ENCODE measurements around the gene AKTIP.
"Not testable (repeated sequence)": the region's sequence is repeated elsewhere in the genome, so short reads cannot be mapped to it uniquely, and the experiment has no call there.

AKTIP gene

GRCh38 chr16:53515811-53516210 is 12.8 kb upstream of the AKTIP start:
- no peak for DNase-seq (ENCODE audit: low read depth in 2 of 2)

DNA sequence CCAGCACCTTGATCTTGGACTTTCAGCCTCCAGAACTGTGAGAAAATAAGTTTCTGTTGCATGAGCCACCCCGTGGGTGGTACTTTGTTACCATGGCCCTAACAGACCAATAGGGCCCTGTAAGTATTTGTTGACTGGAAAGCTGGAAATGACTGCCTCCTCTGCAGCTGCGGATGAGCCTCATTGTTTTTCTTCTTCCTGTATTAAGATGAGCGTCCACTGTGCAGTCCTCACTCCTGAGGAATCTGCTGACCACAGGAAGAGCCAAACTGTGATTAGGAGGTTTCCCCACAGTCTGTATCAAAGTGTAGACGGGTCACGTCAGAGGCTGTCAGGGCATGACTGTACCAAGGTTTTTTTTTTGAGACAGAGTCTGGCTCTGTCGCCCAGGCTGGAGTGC is 12.2 kb upstream of the AKTIP start:
- DNase-seq (ENCODE audit: low read depth in 2 of 2): no peak

DNA sequence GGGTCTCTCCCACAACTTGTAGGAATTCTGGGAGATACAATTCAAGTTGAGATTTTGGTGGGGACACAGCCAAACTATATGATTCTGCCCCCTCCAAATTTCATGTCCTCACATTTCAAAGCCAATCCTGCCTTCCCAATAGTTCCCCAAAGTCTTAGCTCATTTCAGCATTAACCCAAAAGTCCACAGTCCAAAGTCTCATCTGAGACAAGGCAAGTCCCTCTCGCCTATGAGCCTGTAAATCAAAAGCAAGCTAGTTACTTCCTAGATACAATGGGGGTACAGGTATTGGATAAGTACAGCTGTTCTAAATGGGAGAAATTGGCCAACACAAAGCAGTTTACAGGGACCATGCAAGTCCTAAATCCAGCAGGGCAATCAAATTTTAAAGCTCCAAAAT is 9.8 kb upstream of the AKTIP start:
- not testable (repeated sequence) for DNase-seq (ENCODE audit: low read depth in 2 of 2)

GRCh38 chr16:53511403-53512280 is 8.6 kb upstream of the AKTIP start:
- no peak for DNase-seq (ENCODE audit: low read depth in 2 of 2)

GRCh38 chr16:53511084-53511402 is 8.0 kb upstream of the AKTIP start:
- DNase-seq (ENCODE audit: low read depth in 2 of 2): no peak

- DNase-seq (ENCODE audit: low read depth in 2 of 2): no peak
Measured at GRCh38 chr16:53510704-53511070, 7.7 kb upstream of the AKTIP start.

- peak in 1 of 2 donors; percentile 23 for DNase-seq (ENCODE audit: low read depth in 2 of 2)
Measured at GRCh38 chr16:53509906-53510703, 7.1 kb upstream of the AKTIP start.

- no peak for DNase-seq (ENCODE audit: low read depth in 2 of 2)
Measured at GRCh38 chr16:53507464-53508179, 4.6 kb upstream of the AKTIP start.

DNA sequence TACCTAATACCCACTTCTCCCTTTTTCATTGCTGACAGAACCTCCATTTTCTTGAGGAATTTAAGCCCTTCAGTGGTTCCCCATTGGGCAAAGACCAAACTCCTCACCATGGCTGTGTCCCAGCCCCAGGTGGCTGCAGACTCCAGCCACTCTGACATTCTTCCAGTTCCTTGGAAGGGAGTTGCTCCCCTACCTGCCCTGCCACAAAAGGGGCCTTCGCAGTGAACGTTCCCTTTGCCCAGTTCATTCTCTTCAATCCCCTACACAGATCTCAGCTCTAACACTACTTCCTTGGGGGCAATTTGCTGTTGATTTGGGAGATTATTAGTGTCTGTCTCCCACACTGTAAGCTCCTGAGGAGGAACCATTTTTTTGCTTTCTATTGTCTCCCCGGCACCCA is 3.2 kb upstream of the AKTIP start:
- no peak for DNase-seq (ENCODE audit: low read depth in 2 of 2)

- DNase-seq (ENCODE audit: low read depth in 2 of 2): no peak
Measured at GRCh38 chr16:53504665-53505064, 1.7 kb upstream of the AKTIP start.

GRCh38 chr16:53503991-53504663 is 1.1 kb upstream of the AKTIP start:
- no peak for DNase-seq (ENCODE audit: low read depth in 2 of 2)

- peak; percentile 98 to 99 for DNase-seq (ENCODE audit: low read depth in 2 of 2)
Measured at GRCh38 chr16:53503270-53503923, 388 bp upstream of the AKTIP start.

GRCh38 chr16:53501216-53501859 is 1.7 kb downstream of the AKTIP start:
- no peak for DNase-seq (ENCODE audit: low read depth in 2 of 2)

DNA sequence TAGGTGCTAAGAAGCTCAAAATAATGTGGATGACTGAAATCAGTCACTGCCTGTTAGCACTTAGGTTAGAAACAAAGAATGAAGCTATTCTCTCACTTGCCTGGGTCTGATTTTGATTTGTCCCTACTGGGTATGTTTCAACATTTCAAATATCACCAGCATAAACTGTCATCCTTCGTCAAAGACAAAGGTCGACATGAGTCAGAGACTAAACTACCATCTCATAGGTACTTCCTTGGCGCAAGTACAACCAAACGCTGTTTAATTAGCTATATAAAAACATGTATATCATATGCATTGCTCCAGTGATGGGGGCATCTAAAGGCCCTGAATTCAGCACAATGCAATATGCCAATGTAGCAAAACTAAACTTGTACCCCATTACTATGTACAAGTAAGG is 4.0 kb downstream of the AKTIP start:
- no peak for DNase-seq (ENCODE audit: low read depth in 2 of 2)

DNA sequence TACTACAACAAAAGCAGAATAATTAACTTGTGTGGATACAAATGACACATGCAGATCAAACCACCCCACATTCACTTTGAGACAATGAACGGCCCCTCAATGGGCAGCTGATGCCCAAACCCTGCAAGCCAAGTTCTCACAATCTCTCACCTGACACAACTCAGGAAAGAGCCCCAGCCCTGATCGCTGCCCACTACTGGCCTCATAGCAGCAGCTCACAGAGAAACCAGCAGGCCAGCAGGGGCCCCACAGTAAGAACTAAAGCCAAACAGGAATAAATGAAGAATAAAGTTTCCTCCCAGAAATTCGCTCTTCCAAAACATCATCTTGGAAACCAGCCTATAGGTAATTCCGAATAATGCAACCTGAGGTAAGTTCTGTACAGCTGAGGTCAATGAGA is 7.7 kb downstream of the AKTIP start:
- no peak for DNase-seq (ENCODE audit: low read depth in 2 of 2)

DNA sequence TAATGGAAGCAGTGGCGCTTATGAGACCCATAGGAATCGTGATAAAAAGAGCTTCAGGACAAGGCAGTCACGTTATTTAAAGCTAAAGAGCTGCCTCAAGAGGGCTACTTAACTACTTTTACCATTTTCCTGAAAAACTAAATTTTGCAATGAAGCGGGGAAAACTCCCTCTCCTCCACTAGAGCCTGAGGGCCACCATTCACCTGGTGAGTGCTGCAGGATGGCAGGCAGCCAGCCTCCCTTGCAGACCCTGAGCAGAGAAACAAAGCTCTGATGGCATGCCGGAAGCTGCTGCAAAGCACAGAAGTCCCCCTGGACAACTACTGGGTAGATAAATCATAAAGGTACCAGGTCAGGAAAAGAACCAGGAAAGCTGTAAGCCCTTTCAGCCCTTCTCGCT is 8.4 kb downstream of the AKTIP start:
- no peak for DNase-seq (ENCODE audit: low read depth in 2 of 2)

DNA sequence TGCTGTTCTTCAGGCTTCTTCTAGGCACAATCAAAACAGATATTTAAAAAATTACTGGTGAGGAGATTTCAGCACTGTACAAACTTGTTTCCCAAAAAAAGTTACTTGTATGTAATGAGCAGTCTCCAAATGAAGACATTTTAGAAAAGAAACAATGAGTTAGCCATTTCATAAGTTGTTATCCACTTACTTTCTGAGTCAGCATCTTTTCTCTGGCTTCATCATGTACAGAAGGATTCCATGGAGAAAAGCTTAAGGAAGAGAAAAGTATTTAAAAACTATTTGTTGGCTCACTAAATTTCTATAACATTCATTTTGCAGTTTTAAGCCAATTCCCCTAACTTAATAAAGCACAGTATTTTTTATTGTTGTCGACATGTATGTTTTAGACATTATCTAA is 10.5 kb downstream of the AKTIP start:
- no peak for DNase-seq (ENCODE audit: low read depth in 2 of 2)

GRCh38 chr16:53489755-53490154 is 13.3 kb downstream of the AKTIP start:
- no peak for DNase-seq (ENCODE audit: low read depth in 2 of 2)

DNA sequence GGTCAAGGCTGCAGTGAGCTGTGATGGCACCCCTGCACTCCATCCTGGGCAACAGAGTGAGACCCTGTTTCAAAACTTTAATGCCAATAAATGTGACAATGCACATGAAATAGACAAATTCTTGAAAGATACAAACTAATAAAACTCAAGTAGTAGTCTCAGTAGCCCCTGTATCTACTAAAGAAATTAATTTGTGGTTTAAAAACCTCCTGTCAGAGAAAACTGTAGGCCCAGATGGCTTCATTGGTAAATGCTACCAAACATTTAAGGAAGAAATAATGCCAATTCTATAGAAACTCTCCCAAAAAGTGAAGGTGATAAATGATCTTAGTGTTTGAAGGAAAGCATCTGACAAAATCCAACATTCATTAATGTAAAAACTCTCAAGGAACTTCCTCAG is 16.8 kb downstream of the AKTIP start:
- no peak for DNase-seq (ENCODE audit: low read depth in 2 of 2)

- DNase-seq (ENCODE audit: low read depth in 2 of 2): no peak
Measured at GRCh38 chr16:53484542-53484941, 18.5 kb downstream of the AKTIP start.

GRCh38 chr16:53482123-53482522 is 20.9 kb downstream of the AKTIP start:
- DNase-seq (ENCODE audit: low read depth in 2 of 2): no peak
